ENCODE measurements around the gene RER1.

- no peak for TF ChIP-seq CTCF (IDR thresholded peaks at IDR 0.05; ENCODE audit: borderline replicate concordance, extremely low read depth, low read length, poor library complexity, severe bottlenecking)
- TF ChIP-seq EZH2 (IDR thresholded peaks at IDR 0.05; ENCODE audit: borderline replicate concordance, low read depth, low read length, severe bottlenecking), result no peak
These were observed 13.7 kb upstream of the RER1 start for GRCh38 chr1:2377751-2378440.
